HEK293T (cell line): ENCODE data around the gene SMG6.

Experiments used
- ARNT ChIP-seq: fragments of 450-650 bp; IDR thresholded peaks from 2 replicates; pipeline ENCODE4 v1.6.1; 2017; ENCODE audit warnings: mild to moderate bottlenecking
- CTBP1 ChIP-seq: fragments of 450-650 bp; IDR thresholded peaks from 2 replicates; pipeline ENCODE4 v1.6.1; 2016; ENCODE audit warnings: borderline replicate concordance
- FOXK2 ChIP-seq: fragments of 450-650 bp; IDR thresholded peaks from 2 replicates; pipeline ENCODE4 v1.6.1; 2016; ENCODE audit warnings: mild to moderate bottlenecking
- FOXM1 ChIP-seq: fragments of 450-650 bp; IDR thresholded peaks from 2 replicates; pipeline ENCODE4 v1.6.1; 2017; ENCODE audit warnings: mild to moderate bottlenecking, borderline replicate concordance
- HDGF ChIP-seq: fragments of 450-650 bp; IDR thresholded peaks from 2 replicates; pipeline ENCODE4 v1.6.1; 2017; ENCODE audit warnings: antibody characterized with exemption, borderline replicate concordance
- NFRKB ChIP-seq: fragments of 450-650 bp; IDR thresholded peaks from 2 replicates; pipeline ENCODE4 v1.6.1; 2016; ENCODE audit warnings: mild to moderate bottlenecking, moderate library complexity
- SP1 ChIP-seq: fragments of 450-650 bp; IDR thresholded peaks from 2 replicates; pipeline ENCODE4 v1.6.1; 2017
- SUZ12 ChIP-seq: fragments of 450-650 bp; IDR thresholded peaks from 2 replicates; pipeline ENCODE4 v1.6.1; 2016; ENCODE audit warnings: mild to moderate bottlenecking

DNA sequence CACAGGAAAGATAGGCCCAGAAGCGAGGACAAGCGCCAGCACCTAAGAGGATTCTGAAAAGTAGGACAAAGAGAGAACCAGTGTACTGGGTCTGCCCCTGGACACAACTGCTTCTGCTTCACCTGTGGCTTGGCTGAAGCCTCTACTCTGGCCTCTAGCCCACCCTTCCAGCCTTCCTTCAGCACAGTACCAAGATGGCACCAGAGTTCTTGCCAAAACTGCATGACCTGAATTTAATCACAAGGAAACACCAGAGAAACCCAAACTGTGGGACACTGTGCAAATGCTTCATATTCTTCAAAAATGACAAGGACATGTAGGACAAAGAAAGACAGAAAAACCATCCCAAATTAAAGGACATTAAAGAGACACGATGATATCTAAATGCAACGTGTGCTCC, 116.6 kb downstream of the SMG6 start:
- TF ChIP-seq CTBP1 (no peak), NFRKB (no peak), SP1 (no peak), ARNT (no peak), FOXK2 (no peak), SUZ12 (no peak), FOXM1 (no peak), HDGF (no peak)
